Measurements from ENCODE around the gene PC. TPM values are rescaled to one million over a fixed set of nuclear protein-coding genes. Genes with fewer than 3 reads are reported as not detected.

PC gene
- total and polyA plus RNA-seq, 2 donors (not counting 3 experiments of a cell fraction or from before 2014, with no cell fraction given): 5.5 to 17.5 TPM

GRCh38 chr11:66859686-66860448 is 98.3 kb downstream of the PC start:
- TF ChIP-seq MAX (IDR thresholded peaks at IDR 0.05; ENCODE audit: insufficient read depth, insufficient read length): no peak
- TF ChIP-seq GATA2 (IDR thresholded peaks at IDR 0.05; ENCODE audit: insufficient read depth, insufficient read length, low read depth, low read length): no peak
- no peak for TF ChIP-seq MYC (IDR thresholded peaks at IDR 0.05; ENCODE audit: low read depth, low read length)
- no peak for TF ChIP-seq FOS (IDR thresholded peaks at IDR 0.05; ENCODE audit: borderline replicate concordance, insufficient read depth, low read length)
- TF ChIP-seq CTCF (IDR thresholded peaks at IDR 0.05; ENCODE audit: extremely low read depth in 1 of 2, insufficient read depth in 1 of 2, low read depth in 1 of 2, low read length in 2 of 2): no peak
- no peak for TF ChIP-seq EZH2 (IDR thresholded peaks at IDR 0.05; ENCODE audit: borderline replicate concordance, low read depth, low read length, severe bottlenecking)
- no peak for TF ChIP-seq JUN (IDR thresholded peaks at IDR 0.05; ENCODE audit: borderline replicate concordance, insufficient read depth, insufficient read length, low read depth)
- TF ChIP-seq POLR2A (IDR thresholded peaks at IDR 0.05; ENCODE audit: low read depth, low read length): no peak
- TF ChIP-seq POLR2AphosphoS5 (IDR thresholded peaks at IDR 0.05; ENCODE audit: insufficient read depth, low read depth, low read length): no peak
- dilution Hi-C loops (cut with MboI; ENCODE audit: extremely low pct_ligation_motif_present, low sequenced_read_pairs): no loop called here
- Histone ChIP-seq H3K4me2 (ENCODE audit: insufficient read depth, low read length) (no peak overlapping the region), H3K36me3 (ENCODE audit: control insufficient read depth in 2 of 2, extremely low read depth in 1 of 2, insufficient read depth in 2 of 2, low read length in 2 of 2) (no peaks in the 10 kb centered on the region), H3K9ac (replicated peaks; ENCODE audit: extremely low read depth, insufficient read depth, low read length) (no peak overlapping the region), H3K4me1 (ENCODE audit: control insufficient read depth, extremely low read depth, insufficient read depth, low read length) (peaks cover 9% of the 10 kb centered on the region), H3K27ac (ENCODE audit: insufficient read depth, low read depth, low read length) (no peak overlapping the region), H4K20me1 (replicated peaks; ENCODE audit: control insufficient read depth, extremely low read depth, insufficient read depth, low read length) (no peaks in the 10 kb centered on the region), H3K9me3 (replicated peaks; ENCODE audit: control insufficient read depth, insufficient read depth, low read length) (no peaks in the 10 kb centered on the region), H2AFZ (ENCODE audit: low read depth, low read length) (no peak overlapping the region), H3K9me1 (replicated peaks; ENCODE audit: control insufficient read depth, extremely low read depth, insufficient read depth, low read length) (no peaks in the 10 kb centered on the region), H3K27me3 (ENCODE audit: control insufficient read depth in 2 of 2, insufficient read depth in 2 of 2, low read length in 2 of 2) (no peaks in the 10 kb centered on the region), H3K79me2 (ENCODE audit: control insufficient read depth, insufficient read depth, low read length) (peaks cover 13% of the 10 kb centered on the region), H3K4me3 (replicated peaks in 1 of 3; ENCODE audit: insufficient read depth in 1 of 3, low read depth in 1 of 3, low read length in 3 of 3) (no peak overlapping the region)
- BruUV-seq (replicated peaks): no TSS peak
- ChIA-PET CTCF (interaction anchor here (1.4 kb wide), 1 partner anchor 116 kb away, joined by 3 read pairs; no protein-coding TSS in a partner anchor), POLR2A (no interaction called here)
- no peak for FAIRE-seq
- intact Hi-C loops (cut with micrococcal nuclease): no loop called here
- no peak for DNase-seq (ENCODE audit: low read depth, low spot score)

Data from endothelial cell of umbilical vein (primary cell).